Retinal pigment epithelial cell (primary cell): Measurements from ENCODE around the gene TASOR2.

Experiments used
- DNase-seq: peaks from one replicate; pipeline ENCODE4 v3.0.0-alpha.2; 2010; ENCODE audit warnings: low read depth
- H3K4me3 ChIP-seq: 2 replicates; pipeline ENCODE4 v1.5.1; 2011; ENCODE audit warnings: mild to moderate bottlenecking, low read length, control low read depth, moderate library complexity
- CTCF ChIP-seq: conservative IDR thresholded peaks from 2 replicates; pipeline ENCODE4 v1.5.1; 2011; ENCODE audit warnings: low read depth, low read length, control low read depth, inconsistent platforms

TASOR2 gene

GRCh38 chr10:5679037-5679435 lies 5.6 kb upstream of the TASOR2 start:
- no peak for DNase-seq
- no peak for TF ChIP-seq CTCF
- H3K4me3 ChIP-seq, result no peak overlapping the region

GRCh38 chr10:5679606-5680005 lies 5.0 kb upstream of the TASOR2 start:
- no peak for TF ChIP-seq CTCF
- DNase-seq, result no peak
- H3K4me3 ChIP-seq, result no peak overlapping the region

- no peak for DNase-seq
- no peak for TF ChIP-seq CTCF
- H3K4me3 ChIP-seq, result no peak overlapping the region
Observed at GRCh38 chr10:5681930-5682329, 2.7 kb upstream of the TASOR2 start.

- H3K4me3 ChIP-seq, result no peak overlapping the region
- TF ChIP-seq CTCF, result no peak
- no peak for DNase-seq
Observed at GRCh38 chr10:5683065-5683464, 1.6 kb upstream of the TASOR2 start.

GRCh38 chr10:5684971-5685763 lies 529 bp downstream of the TASOR2 start:
- H3K4me3 ChIP-seq, result peak overlapping the region; percentile 91
- TF ChIP-seq CTCF, result peak; percentile 59
- DNase-seq, result no peak

GRCh38 chr10:5685764-5686240 lies 1.2 kb downstream of the TASOR2 start:
- peak overlapping the region; percentile 91 for H3K4me3 ChIP-seq
- DNase-seq, result no peak
- peak; percentile 4 for TF ChIP-seq CTCF

- H3K4me3 ChIP-seq, result no peak overlapping the region
- no peak for DNase-seq
- no peak for TF ChIP-seq CTCF
Observed at GRCh38 chr10:5688587-5688986, 3.9 kb downstream of the TASOR2 start.
